GM12878 (cell line): Measurements from ENCODE around the gene LIN7B. TPM values are rescaled to one million over a fixed set of nuclear protein-coding genes. Genes with fewer than 3 reads are reported as not detected.
"Not testable (repeated sequence)": the region's sequence is repeated elsewhere in the genome, so short reads cannot be mapped to it uniquely, and the experiment has no call there.

Experiments
- ATAC-seq: fragments of 200-7000 bp; cut with Tn5 transposase; 3 replicates; pipeline ENCODE4 v1.9.1; 2020; ENCODE audit warnings: mild to moderate bottlenecking, moderate library complexity
- BruUV-seq: library from RNA; stranded (reverse); fragments of 400-500 nt; replicated peaks from 2 replicates; lab custom pipeline; 2021; lab: Mats Ljungman, UMichigan
- CTCF ChIA-PET: fragments of 300-600 bp; sonication (Branson Sonifier 250); formaldehyde crosslinking; extraction: SDS; loops from one replicate; lab custom pipeline; 2021; ENCODE audit warnings: inconsistent platforms; lab: Yijun Ruan, JAX
- POLR2A ChIA-PET: fragments of 350-600 bp; formaldehyde crosslinking; extraction: SDS; loops from one replicate; lab custom pipeline; 2021; ENCODE audit warnings: inconsistent platforms; lab: Charles Lee
- RAD21 ChIA-PET: fragments of 300-600 bp; sonication (Branson Sonifier 250); formaldehyde crosslinking; loops from one replicate; lab custom pipeline; 2023; ENCODE audit warnings: antibody characterized with exemption; ENCODE audit not compliant: unreplicated experiment; lab: Charles Lee
- SMC1A ChIA-PET: fragments of 300-600 bp; sonication (Branson Sonifier 250); formaldehyde crosslinking; loops from one replicate; lab custom pipeline; 2023; ENCODE audit not compliant: unreplicated experiment, uncharacterized antibody; lab: Charles Lee
- DNase-seq: peaks from one replicate; pipeline ENCODE4 v3.0.0-alpha.2; 2011; ENCODE audit warnings: low read depth, low spot score
- FAIRE-seq: peaks from 3 replicates; lab custom pipeline; 2011; peaks lifted over from hg19 to GRCh38; lab: Jason Lieb, UNC
- H2AFZ ChIP-seq: 2 replicates; pipeline ENCODE4 v1.6.0; 2011; ENCODE audit warnings: low read depth, low read length, control low read depth; ENCODE audit not compliant: control insufficient read depth
- H3K27ac ChIP-seq: 2 replicates; pipeline ENCODE4 v1.5.1; 2011; ENCODE audit warnings: control low read depth; ENCODE audit not compliant: control insufficient read depth, insufficient read depth
- H3K27me3 ChIP-seq, 2 experiments: replicated peaks in 1 of 2; 2 replicates each; pipeline versions ENCODE4 v1.6.0 to v1.6.1; 2011; ENCODE audit warnings: low read length in 1 of 2; ENCODE audit not compliant: control insufficient read depth in 2 of 2, insufficient read depth in 2 of 2
- H3K36me3 ChIP-seq, 2 experiments: 2 replicates each; pipeline ENCODE4 v1.5.1; 2011; ENCODE audit warnings: low read length in 1 of 2; ENCODE audit not compliant: control insufficient read depth in 2 of 2, insufficient read depth in 2 of 2
- H3K4me1 ChIP-seq: 2 replicates; pipeline ENCODE4 v1.6.1; 2011; ENCODE audit warnings: mild to moderate bottlenecking, low read length, moderate library complexity, mixed read lengths; ENCODE audit not compliant: control insufficient read depth, insufficient read depth
- H3K4me2 ChIP-seq: 2 replicates; pipeline ENCODE4 v1.6.0; 2011; ENCODE audit warnings: control low read depth; ENCODE audit not compliant: control insufficient read depth, insufficient read depth
- H3K4me3 ChIP-seq: fragments of 200-600 bp; sonication (generic); 2 replicates; pipeline ENCODE4 v1.5.1; 2016
- H3K79me2 ChIP-seq: 2 replicates; pipeline ENCODE4 v1.6.0; 2011; ENCODE audit warnings: low read length; ENCODE audit not compliant: control insufficient read depth, insufficient read depth
- H3K9ac ChIP-seq: 2 replicates; pipeline ENCODE4 v1.8.0; 2011; ENCODE audit warnings: low read length, control low read depth, mixed read lengths; ENCODE audit not compliant: control insufficient read depth, insufficient read depth
- H3K9me3 ChIP-seq: replicated peaks from 3 replicates; pipeline ENCODE4 v1.5.1; 2011; ENCODE audit warnings: mild to moderate bottlenecking, low read length; ENCODE audit not compliant: control insufficient read depth, insufficient read depth
- H4K20me1 ChIP-seq: 2 replicates; pipeline ENCODE4 v1.6.0; 2011; ENCODE audit not compliant: control insufficient read depth, insufficient read depth
- BACH1 ChIP-seq: fragments of 450-650 bp; IDR thresholded peaks from 2 replicates; pipeline ENCODE4 v1.6.1; 2017; ENCODE audit warnings: mild to moderate bottlenecking, borderline replicate concordance
- FOXK2 ChIP-seq: fragments of 450-650 bp; IDR thresholded peaks from 2 replicates; pipeline ENCODE4 v1.6.1; 2017; ENCODE audit warnings: mild to moderate bottlenecking, moderate library complexity
- MYB ChIP-seq: fragments of 150-350 bp; IDR thresholded peaks from 2 replicates; pipeline ENCODE4 v1.6.1; 2014; ENCODE audit warnings: mild to moderate bottlenecking, low read depth, low read length, borderline replicate concordance
- RAD21 ChIP-seq: IDR thresholded peaks from 2 replicates; pipeline ENCODE4 v1.6.1; 2011; ENCODE audit warnings: mild to moderate bottlenecking, low read depth, low read length, moderate library complexity; ENCODE audit not compliant: insufficient read depth
- SMC3 ChIP-seq: IDR thresholded peaks from 2 replicates; pipeline ENCODE4 v1.6.1; 2011; ENCODE audit warnings: low read length, improper control_type of control experiment, borderline replicate concordance
- SREBF1 ChIP-seq: IDR thresholded peaks from 2 replicates; pipeline ENCODE4 v1.6.1; 2012; ENCODE audit warnings: mild to moderate bottlenecking, low read length
- STAT3 ChIP-seq: IDR thresholded peaks from 2 replicates; pipeline ENCODE4 v1.6.1; 2011; ENCODE audit warnings: low read depth, low read length, improper control_type of control experiment
- TCF7 ChIP-seq: IDR thresholded peaks from 2 replicates; pipeline ENCODE4 v1.6.1; 2014; ENCODE audit warnings: antibody characterized with exemption, borderline replicate concordance
- WGBS: methylation state at CpG from one replicate; pipeline ENCODE4 v1.1.6; 2016; ENCODE audit warnings: low lambda C conversion rate; ENCODE audit not compliant: insufficient replicate concordance, insufficient coverage; ENCODE audit errors: missing lambda C conversion rate; 5-methylcytosine and 5-hydroxymethylcytosine counted together
- in situ Hi-C: fragments of 300-500 bp; cut with MboI; formaldehyde crosslinking; loops from 9 replicates; pipeline ENCODE4 v1.14.3; 2018; ENCODE audit warnings: mixed read lengths
- intact Hi-C: fragments of 100-400 bp; cut with micrococcal nuclease; formaldehyde crosslinking; loops from one replicate; pipeline ENCODE4 v1.14.2; 2022; ENCODE audit not compliant: unreplicated experiment
- polyA plus RNA-seq, 11 experiments: library from polyadenylated mRNA; depleted of rRNA in 4 of 11; unstranded in 6 of 11; stranded (reverse) in 5 of 11; fragments of >200 nt; fragmentation: Nextera tagmentation in 4 of 11; fragmentation: Illumina TruSeq in 1 of 11; extraction: Ambion mirVana in 4 of 11; extraction: Trizol in 1 of 11; gene quantifications; 1 replicate in 1 of 11; 2 replicates in 10 of 11; pipeline versions ENCODE4 v1.2.1 to v1.2.3, GENCODE V29; 2011 to 2016; ENCODE audit warnings: inconsistent platforms in 2 of 11, missing spikeins in 2 of 11, low read depth in 1 of 11
- total RNA-seq, 4 experiments: library from RNA; depleted of rRNA in 3 of 4; stranded (reverse); fragments of >200 nt in 3 of 4; fragmentation: Illumina TruSeq in 1 of 4; extraction: Trizol in 1 of 4; gene quantifications; 2 replicates each; pipeline versions ENCODE4 v1.2.1 to v1.2.3, GENCODE V29; 2013 to 2021
- TF ChIP-seq, protein P1 (sequence below), 3 experiments: IDR thresholded peaks in 2 of 3; conservative IDR thresholded peaks in 1 of 3; 2 replicates each; pipeline ENCODE4 v1.5.1; 2011; ENCODE audit warnings: low read depth in 3 of 3, low read length in 3 of 3, mild to moderate bottlenecking in 3 of 3, control low read depth in 2 of 3, moderate library complexity in 2 of 3, inconsistent platforms in 1 of 3, mixed read lengths in 1 of 3; ENCODE audit not compliant: control insufficient read depth in 2 of 3, insufficient read depth in 1 of 3; ENCODE audit errors: extremely low read depth in 1 of 3
- TF ChIP-seq, protein P2 (sequence below): fragments of 450-650 bp; IDR thresholded peaks from 2 replicates; pipeline ENCODE4 v1.6.1; 2017; ENCODE audit warnings: mild to moderate bottlenecking, moderate library complexity

The LIN7B gene
- total and polyA plus RNA-seq, 10 of the 15 experiments (the other 5 are each of a cell fraction or from before 2014, with no cell fraction given), result 0.15 to 3.5 (median 1.6) TPM; not detected in 2

DNA sequence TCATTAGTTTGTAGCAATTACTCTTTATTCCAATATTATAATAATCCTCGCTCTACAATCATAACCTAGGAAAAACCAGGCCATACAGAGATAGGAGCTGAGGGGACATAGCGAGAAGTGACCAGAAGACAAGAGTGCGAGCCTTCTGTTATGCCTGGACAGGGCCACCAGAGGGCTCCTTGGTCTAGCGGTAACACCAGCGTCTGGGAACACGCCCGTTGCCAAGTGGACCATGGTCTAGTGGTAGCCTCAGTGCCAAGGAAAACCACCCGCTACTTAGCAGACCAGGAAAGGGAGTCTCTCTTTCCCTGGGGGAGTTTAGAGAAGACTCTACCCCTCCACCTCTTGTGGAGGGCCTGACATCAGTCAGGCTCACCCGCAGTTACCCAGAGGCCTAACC, 39.3 kb upstream of the LIN7B start:
- POLR2A ChIA-PET, intact Hi-C loops, H3K4me2 ChIP-seq, H4K20me1 ChIP-seq, H3K9ac ChIP-seq, in situ Hi-C loops, FAIRE-seq, H3K9me3 ChIP-seq, H3K4me3 ChIP-seq, DNase-seq, H3K27me3 ChIP-seq, RAD21 ChIA-PET, H3K4me1 ChIP-seq, H3K27ac ChIP-seq, H3K79me2 ChIP-seq, H3K36me3 ChIP-seq, H2AFZ ChIP-seq, BruUV-seq: not testable (repeated sequence)
- TF ChIP-seq, protein P1, sequence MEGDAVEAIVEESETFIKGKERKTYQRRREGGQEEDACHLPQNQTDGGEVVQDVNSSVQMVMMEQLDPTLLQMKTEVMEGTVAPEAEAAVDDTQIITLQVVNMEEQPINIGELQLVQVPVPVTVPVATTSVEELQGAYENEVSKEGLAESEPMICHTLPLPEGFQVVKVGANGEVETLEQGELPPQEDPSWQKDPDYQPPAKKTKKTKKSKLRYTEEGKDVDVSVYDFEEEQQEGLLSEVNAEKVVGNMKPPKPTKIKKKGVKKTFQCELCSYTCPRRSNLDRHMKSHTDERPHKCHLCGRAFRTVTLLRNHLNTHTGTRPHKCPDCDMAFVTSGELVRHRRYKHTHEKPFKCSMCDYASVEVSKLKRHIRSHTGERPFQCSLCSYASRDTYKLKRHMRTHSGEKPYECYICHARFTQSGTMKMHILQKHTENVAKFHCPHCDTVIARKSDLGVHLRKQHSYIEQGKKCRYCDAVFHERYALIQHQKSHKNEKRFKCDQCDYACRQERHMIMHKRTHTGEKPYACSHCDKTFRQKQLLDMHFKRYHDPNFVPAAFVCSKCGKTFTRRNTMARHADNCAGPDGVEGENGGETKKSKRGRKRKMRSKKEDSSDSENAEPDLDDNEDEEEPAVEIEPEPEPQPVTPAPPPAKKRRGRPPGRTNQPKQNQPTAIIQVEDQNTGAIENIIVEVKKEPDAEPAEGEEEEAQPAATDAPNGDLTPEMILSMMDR (IDR thresholded peaks at IDR 0.05 in 2 of 3, conservative IDR thresholded peaks at IDR 0.05 in 1 of 3; ENCODE audit: control insufficient read depth in 2 of 3, extremely low read depth in 1 of 3, insufficient read depth in 1 of 3, low read depth in 3 of 3, low read length in 3 of 3), result peak; percentile 33 to 54 (median 42); a peak in 5 of 6 replicates
- peak; percentile 36; the same call in 1 of the 2 replicates for TF ChIP-seq SMC3
- TF ChIP-seq RAD21, result peak; percentile 41; the same call in 1 of the 2 replicates
- CTCF ChIA-PET, result interaction anchor here (1.1 to 2.6 kb wide), 4 partner anchors 22 to 146 kb away, joined by 4 to 15 read pairs (median 8); no protein-coding TSS in a partner anchor
- peak; percentile 52; the same call in 2 of the 3 replicates for ATAC-seq
- SMC1A ChIA-PET, result interaction anchor here (1.1 kb wide), 1 partner anchor 124 kb away, joined by 5 read pairs; no protein-coding TSS in a partner anchor
- WGBS, result 12% methylated on average over 8 of the region's 9 CpGs

DNA sequence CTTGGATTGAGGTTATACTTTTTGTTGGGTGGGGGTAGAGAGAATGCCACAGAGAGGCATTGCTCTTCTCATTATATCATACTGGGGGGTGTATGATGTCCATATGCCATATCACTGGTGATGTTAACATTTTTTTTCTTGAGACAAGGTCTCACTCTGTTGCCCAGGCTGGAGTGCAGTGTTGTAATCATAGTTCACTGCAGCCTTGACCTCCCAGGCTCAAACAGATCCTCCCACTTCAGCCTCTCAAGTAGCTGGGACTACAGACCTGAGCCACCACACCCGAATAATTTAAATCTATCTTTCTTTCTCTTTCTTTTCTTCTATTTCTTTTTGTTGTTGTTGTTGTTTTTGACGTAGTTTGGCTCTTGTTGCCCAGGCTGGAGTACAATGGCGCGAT, 33.8 kb upstream of the LIN7B start:
- no peak for DNase-seq
- ChIA-PET SMC1A (no interaction called here), CTCF (interaction anchor here (0.6 kb wide), 1 partner anchor 463 kb away, joined by 3 read pairs; no protein-coding TSS in a partner anchor), RAD21 (no interaction called here), POLR2A (no interaction called here)
- BruUV-seq, result no TSS peak
- intact Hi-C loops, result no loop called here
- Histone ChIP-seq H3K9me3 (no peaks in the 10 kb centered on the region; the same call in 2 of the 3 replicates), H3K4me2 (no peak overlapping the region), H3K4me1 (no peaks in the 10 kb centered on the region), H4K20me1 (no peaks in the 10 kb centered on the region), H3K79me2 (peaks cover 2% of the 10 kb centered on the region), H3K36me3 (no peaks in the 10 kb centered on the region), H2AFZ (no peak overlapping the region), H3K9ac (no peak overlapping the region), H3K4me3 (no peak overlapping the region), H3K27ac (no peak overlapping the region), H3K27me3 (no peaks in the 10 kb centered on the region)
- WGBS, result 70% methylated on average over 4 of the region's 4 CpGs
- FAIRE-seq, result no peak
- in situ Hi-C loops, result no loop called here
- no peak for ATAC-seq
- TF ChIP-seq SREBF1, result no peak
- no peak for TF ChIP-seq MYB
- TF ChIP-seq STAT3, result no peak
- TF ChIP-seq, protein P2, sequence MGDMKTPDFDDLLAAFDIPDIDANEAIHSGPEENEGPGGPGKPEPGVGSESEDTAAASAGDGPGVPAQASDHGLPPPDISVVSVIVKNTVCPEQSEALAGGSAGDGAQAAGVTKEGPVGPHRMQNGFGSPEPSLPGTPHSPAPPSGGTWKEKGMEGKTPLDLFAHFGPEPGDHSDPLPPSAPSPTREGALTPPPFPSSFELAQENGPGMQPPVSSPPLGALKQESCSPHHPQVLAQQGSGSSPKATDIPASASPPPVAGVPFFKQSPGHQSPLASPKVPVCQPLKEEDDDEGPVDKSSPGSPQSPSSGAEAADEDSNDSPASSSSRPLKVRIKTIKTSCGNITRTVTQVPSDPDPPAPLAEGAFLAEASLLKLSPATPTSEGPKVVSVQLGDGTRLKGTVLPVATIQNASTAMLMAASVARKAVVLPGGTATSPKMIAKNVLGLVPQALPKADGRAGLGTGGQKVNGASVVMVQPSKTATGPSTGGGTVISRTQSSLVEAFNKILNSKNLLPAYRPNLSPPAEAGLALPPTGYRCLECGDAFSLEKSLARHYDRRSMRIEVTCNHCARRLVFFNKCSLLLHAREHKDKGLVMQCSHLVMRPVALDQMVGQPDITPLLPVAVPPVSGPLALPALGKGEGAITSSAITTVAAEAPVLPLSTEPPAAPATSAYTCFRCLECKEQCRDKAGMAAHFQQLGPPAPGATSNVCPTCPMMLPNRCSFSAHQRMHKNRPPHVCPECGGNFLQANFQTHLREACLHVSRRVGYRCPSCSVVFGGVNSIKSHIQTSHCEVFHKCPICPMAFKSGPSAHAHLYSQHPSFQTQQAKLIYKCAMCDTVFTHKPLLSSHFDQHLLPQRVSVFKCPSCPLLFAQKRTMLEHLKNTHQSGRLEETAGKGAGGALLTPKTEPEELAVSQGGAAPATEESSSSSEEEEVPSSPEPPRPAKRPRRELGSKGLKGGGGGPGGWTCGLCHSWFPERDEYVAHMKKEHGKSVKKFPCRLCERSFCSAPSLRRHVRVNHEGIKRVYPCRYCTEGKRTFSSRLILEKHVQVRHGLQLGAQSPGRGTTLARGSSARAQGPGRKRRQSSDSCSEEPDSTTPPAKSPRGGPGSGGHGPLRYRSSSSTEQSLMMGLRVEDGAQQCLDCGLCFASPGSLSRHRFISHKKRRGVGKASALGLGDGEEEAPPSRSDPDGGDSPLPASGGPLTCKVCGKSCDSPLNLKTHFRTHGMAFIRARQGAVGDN, result no peak
- TF ChIP-seq BACH1, result no peak
- TF ChIP-seq TCF7, result no peak
- no peak for TF ChIP-seq FOXK2
